ENCODE measurements around the gene TNFRSF6B. TPM values are rescaled to one million over a fixed set of nuclear protein-coding genes. Genes with fewer than 3 reads are reported as not detected.

The TNFRSF6B gene
- total RNA-seq, 1 donor from 2014 or later = 0.99 TPM

DNA sequence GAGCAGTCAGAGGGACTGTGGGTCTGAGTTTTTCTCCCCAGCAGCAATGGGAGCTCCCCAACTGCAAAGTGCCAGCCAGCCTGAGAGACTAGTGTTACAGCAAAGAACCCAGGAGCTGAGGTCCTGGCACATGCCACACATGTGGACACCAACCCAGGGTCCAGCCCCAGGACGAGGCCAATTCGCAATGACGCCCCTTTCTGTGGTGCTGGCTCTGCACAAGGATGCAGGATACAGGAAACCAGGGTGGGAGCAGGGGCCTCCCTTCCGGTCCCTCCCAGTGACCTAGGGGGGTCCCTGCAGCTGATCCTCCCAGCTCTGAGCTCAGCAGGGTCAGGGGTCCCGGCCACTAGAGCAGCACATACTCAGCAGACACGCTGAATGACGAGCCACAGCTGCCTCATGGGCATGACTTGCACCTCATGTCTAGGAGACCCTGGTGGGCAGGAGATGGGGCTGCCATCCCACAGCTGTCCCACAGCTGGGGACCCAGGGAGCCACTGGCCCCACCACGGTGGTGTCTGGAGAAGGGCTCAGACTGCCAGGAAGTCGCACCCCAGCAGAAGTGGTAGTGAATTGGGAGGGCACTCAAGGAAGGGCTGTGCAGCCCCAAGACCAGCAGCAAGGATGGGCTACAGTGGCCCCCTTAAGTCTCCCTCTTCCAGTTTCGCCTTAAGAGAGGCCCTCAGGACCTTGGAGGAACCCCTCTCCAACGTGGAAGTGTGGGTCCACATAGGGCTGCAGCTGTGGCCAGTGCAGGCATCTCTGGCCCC, 7.7 kb downstream of the TNFRSF6B start:
- H3K4me1 Mint-ChIP-seq (ENCODE audit: low read depth) = peaks cover 32% of the 10 kb centered on the region
- H3K4me3 Mint-ChIP-seq (ENCODE audit: unreplicated experiment) = no peak overlapping the region
- DNase-seq (ENCODE audit: low spot score) = peak; percentile 67
- no peaks in the 10 kb centered on the region for H3K9me3 Mint-ChIP-seq (ENCODE audit: low read depth)
- peaks cover 6% of the 10 kb centered on the region for H3K36me3 Mint-ChIP-seq (ENCODE audit: low read depth)
- peak overlapping the region; percentile 2 for H3K27ac Mint-ChIP-seq (ENCODE audit: unreplicated experiment)
- no peaks in the 10 kb centered on the region for H3K27me3 Mint-ChIP-seq (ENCODE audit: low read depth)
- TF ChIP-seq, protein P1, sequence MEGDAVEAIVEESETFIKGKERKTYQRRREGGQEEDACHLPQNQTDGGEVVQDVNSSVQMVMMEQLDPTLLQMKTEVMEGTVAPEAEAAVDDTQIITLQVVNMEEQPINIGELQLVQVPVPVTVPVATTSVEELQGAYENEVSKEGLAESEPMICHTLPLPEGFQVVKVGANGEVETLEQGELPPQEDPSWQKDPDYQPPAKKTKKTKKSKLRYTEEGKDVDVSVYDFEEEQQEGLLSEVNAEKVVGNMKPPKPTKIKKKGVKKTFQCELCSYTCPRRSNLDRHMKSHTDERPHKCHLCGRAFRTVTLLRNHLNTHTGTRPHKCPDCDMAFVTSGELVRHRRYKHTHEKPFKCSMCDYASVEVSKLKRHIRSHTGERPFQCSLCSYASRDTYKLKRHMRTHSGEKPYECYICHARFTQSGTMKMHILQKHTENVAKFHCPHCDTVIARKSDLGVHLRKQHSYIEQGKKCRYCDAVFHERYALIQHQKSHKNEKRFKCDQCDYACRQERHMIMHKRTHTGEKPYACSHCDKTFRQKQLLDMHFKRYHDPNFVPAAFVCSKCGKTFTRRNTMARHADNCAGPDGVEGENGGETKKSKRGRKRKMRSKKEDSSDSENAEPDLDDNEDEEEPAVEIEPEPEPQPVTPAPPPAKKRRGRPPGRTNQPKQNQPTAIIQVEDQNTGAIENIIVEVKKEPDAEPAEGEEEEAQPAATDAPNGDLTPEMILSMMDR (IDR thresholded peaks at IDR 0.05) = no peak

DNA sequence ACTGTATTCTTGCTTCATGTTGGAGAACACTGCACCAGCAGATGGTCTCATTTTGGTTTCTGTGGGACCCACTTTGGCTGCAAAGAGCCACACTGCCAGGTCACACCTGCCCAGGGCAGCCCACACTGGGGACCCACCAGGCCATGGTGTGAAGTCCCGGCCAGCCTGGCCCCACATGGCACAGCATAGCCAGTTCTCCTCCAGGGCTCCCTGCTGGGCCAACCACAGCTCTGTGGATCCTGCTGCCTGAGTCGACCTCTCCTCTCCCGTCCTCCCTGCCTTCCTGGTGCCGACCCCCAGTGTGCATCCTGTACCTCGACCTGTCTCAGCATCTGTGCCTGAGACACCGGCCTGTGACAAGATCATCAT, 8.3 kb downstream of the TNFRSF6B start:
- peaks cover 31% of the 10 kb centered on the region for H3K4me1 Mint-ChIP-seq (ENCODE audit: low read depth)
- no peaks in the 10 kb centered on the region for H3K27me3 Mint-ChIP-seq (ENCODE audit: low read depth)
- no peaks in the 10 kb centered on the region for H3K9me3 Mint-ChIP-seq (ENCODE audit: low read depth)
- peaks cover 6% of the 10 kb centered on the region for H3K36me3 Mint-ChIP-seq (ENCODE audit: low read depth)
- DNase-seq (ENCODE audit: low spot score) = peak; percentile 90
- no peak overlapping the region for H3K27ac Mint-ChIP-seq (ENCODE audit: unreplicated experiment)
- TF ChIP-seq, protein P1 (IDR thresholded peaks at IDR 0.05) = no peak
- H3K4me3 Mint-ChIP-seq (ENCODE audit: unreplicated experiment) = no peak overlapping the region

DNA sequence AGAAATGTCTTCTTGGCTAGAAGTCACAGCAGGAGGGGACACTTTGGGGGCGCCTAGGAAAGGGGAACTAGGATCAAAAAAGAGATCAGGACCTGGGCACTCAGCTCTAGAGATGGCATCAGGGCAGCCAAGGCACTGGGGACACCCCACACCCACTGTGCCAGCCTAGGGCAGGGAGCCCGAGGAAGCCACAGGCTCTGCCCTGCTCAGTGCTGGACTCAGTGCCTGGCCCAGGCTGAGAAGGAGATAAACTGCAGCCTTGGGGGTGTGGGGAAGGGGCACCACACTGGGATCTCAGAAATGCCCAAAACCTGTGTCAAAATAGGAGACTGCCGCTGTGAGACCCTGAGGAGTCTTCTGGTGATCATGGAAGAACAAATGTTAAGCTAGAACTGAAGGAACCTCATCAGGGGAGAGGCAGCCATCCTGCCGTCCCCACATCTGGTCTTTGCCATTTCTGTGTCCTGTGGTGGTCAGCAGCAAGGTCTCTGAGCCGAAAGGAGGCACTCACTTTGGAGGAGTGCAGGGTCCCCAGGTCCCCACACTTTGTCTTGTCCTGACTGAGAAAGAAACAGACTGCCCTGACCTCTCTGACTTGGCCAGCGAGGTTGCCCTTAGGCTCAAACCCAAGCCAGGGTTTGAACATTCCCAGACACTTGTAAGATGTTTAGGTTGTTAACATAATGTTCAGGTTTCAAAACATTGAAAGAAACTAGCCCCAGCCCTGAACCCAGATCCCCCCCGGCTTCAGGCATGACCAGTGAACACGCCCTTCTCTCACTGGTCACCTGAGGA, 9.0 kb downstream of the TNFRSF6B start:
- H3K27ac Mint-ChIP-seq (ENCODE audit: unreplicated experiment) = no peak overlapping the region
- H3K4me1 Mint-ChIP-seq (ENCODE audit: low read depth) = peaks cover 30% of the 10 kb centered on the region
- peaks cover 8% of the 10 kb centered on the region for H3K36me3 Mint-ChIP-seq (ENCODE audit: low read depth)
- H3K27me3 Mint-ChIP-seq (ENCODE audit: low read depth) = no peaks in the 10 kb centered on the region
- peak overlapping the region; percentile 19 for H3K4me3 Mint-ChIP-seq (ENCODE audit: unreplicated experiment)
- no peaks in the 10 kb centered on the region for H3K9me3 Mint-ChIP-seq (ENCODE audit: low read depth)
- TF ChIP-seq, protein P1 (IDR thresholded peaks at IDR 0.05) = no peak
- peak; percentile 41 for DNase-seq (ENCODE audit: low spot score)

DNA sequence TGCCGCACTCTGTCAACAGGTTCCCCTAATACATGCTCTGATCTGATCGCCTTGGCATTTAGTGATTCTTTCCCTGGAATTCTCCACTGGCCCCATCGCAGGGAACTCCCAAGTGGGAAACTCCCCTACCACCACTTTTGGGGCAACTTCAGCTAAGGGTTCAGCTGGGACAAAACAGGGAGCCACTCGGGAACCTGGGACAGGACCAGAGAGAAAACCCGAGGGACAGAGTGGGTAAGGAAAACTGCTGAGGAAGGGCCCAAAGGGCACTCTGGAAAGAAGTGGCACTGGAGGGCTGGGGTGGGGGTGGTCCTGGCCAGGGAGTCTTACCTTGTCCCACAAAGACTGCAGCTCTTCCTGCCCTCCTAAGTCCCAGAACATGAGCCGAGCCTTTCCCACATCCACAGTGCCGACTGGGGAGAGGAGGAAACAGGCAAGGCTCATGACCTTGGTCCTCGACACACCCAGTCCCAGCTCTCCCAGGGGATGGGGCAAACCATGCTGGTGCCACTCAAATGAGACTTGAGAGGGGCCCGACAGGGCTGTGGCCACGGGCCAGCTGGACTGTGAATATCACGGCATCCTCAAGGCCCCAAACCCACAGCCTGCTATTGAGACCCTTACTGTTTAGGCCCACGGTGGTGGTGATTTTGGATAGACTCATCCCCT, 9.7 kb downstream of the TNFRSF6B start:
- peak; percentile 76 for DNase-seq (ENCODE audit: low spot score)
- TF ChIP-seq, protein P1 (IDR thresholded peaks at IDR 0.05) = no peak
- Mint-ChIP-seq H3K4me3 (ENCODE audit: unreplicated experiment) (peak overlapping the region; percentile 86), H3K36me3 (ENCODE audit: low read depth) (peaks cover 14% of the 10 kb centered on the region), H3K9me3 (ENCODE audit: low read depth) (no peaks in the 10 kb centered on the region), H3K4me1 (ENCODE audit: low read depth) (peaks cover 36% of the 10 kb centered on the region), H3K27me3 (ENCODE audit: low read depth) (no peaks in the 10 kb centered on the region), H3K27ac (ENCODE audit: unreplicated experiment) (peak overlapping the region; percentile 82)

Measured in chondrocyte (in vitro differentiated cells).